GM18909 (cell line): Measurements from ENCODE around the gene PEX10.

Experiments
- ATAC-seq: cut with Tn5 transposase; IDR thresholded peaks from one replicate; pipeline ENCODE4 v1.9.1; 2021; ENCODE audit warnings: mild to moderate bottlenecking; ENCODE audit not compliant: unreplicated experiment, poor library complexity

The PEX10 gene

GRCh38 chr1:2407166-2407990 is 5.0 kb downstream of the PEX10 start:
- no peak for ATAC-seq

- ATAC-seq = no peak
These were observed 5.8 kb downstream of the PEX10 start for GRCh38 chr1:2406451-2407041.

- ATAC-seq = no peak
These were observed 6.6 kb downstream of the PEX10 start for GRCh38 chr1:2405588-2406295.

- no peak for ATAC-seq
These were observed 7.4 kb downstream of the PEX10 start for GRCh38 chr1:2404890-2405511.

GRCh38 chr1:2404142-2404889 is 8.0 kb downstream of the PEX10 start:
- no peak for ATAC-seq

GRCh38 chr1:2403273-2403672 is 9.1 kb downstream of the PEX10 start:
- ATAC-seq = no peak

- no peak for ATAC-seq
These were observed 9.9 kb downstream of the PEX10 start for GRCh38 chr1:2402420-2402819.

GRCh38 chr1:2400950-2401649 is 11.3 kb downstream of the PEX10 start:
- ATAC-seq = no peak

GRCh38 chr1:2400576-2400909 is 11.8 kb downstream of the PEX10 start:
- ATAC-seq = no peak

GRCh38 chr1:2399890-2400575 is 12.3 kb downstream of the PEX10 start:
- no peak for ATAC-seq

GRCh38 chr1:2398871-2399270 is 13.5 kb downstream of the PEX10 start:
- ATAC-seq = no peak

- ATAC-seq = no peak
These were observed 15.2 kb downstream of the PEX10 start for GRCh38 chr1:2397007-2397679.

- no peak for ATAC-seq
These were observed 15.9 kb downstream of the PEX10 start for GRCh38 chr1:2396476-2396875.

GRCh38 chr1:2396059-2396458 is 16.3 kb downstream of the PEX10 start:
- no peak for ATAC-seq

- ATAC-seq = no peak
These were observed 17.1 kb downstream of the PEX10 start for GRCh38 chr1:2395245-2395644.

- ATAC-seq = no peak
These were observed 17.6 kb downstream of the PEX10 start for GRCh38 chr1:2394761-2395160.

- ATAC-seq = no peak
These were observed 18.1 kb downstream of the PEX10 start for GRCh38 chr1:2394220-2394619.

GRCh38 chr1:2393471-2393877 is 18.9 kb downstream of the PEX10 start:
- no peak for ATAC-seq

- no peak for ATAC-seq
These were observed 19.7 kb downstream of the PEX10 start for GRCh38 chr1:2392686-2393085.
